PC-3 (cell line): ENCODE data around the gene HAGHL. TPM values are rescaled to one million over a fixed set of nuclear protein-coding genes. Genes with fewer than 3 reads are reported as not detected.

Experiments
- ATAC-seq: fragments of 200-7000 bp; cut with Tn5 transposase; 2 replicates; pipeline ENCODE4 v1.9.1; 2020; ENCODE audit warnings: mild to moderate bottlenecking, moderate library complexity
- BruUV-seq: library from RNA; stranded (reverse); fragments of 400-500 nt; replicated peaks from 2 replicates; lab custom pipeline; 2021; lab: Mats Ljungman, UMichigan
- CTCF ChIA-PET: fragments of 300-600 bp; sonication (Branson Sonifier 250); formaldehyde crosslinking; loops from one replicate; lab custom pipeline; 2022; ENCODE audit warnings: antibody characterized with exemption; lab: Charles Lee
- POLR2A ChIA-PET: fragments of 300-600 bp; sonication (Branson Sonifier 250); formaldehyde crosslinking; loops from one replicate; lab custom pipeline; 2022; ENCODE audit warnings: antibody characterized with exemption; ENCODE audit not compliant: unreplicated experiment; lab: Charles Lee
- DNase-seq: peaks from one replicate; pipeline ENCODE4 v3.0.0-alpha.2; 2015
- H2AFZ ChIP-seq: fragments of 300-600 bp; sonication (generic); 2 replicates; pipeline ENCODE4 v1.6.0; 2016; ENCODE audit warnings: antibody characterized with exemption, low read length
- H3F3A ChIP-seq: fragments of 300-600 bp; sonication (generic); one replicate; pipeline ENCODE4 v1.6.0; 2017; ENCODE audit warnings: antibody characterized with exemption, low read length, control low read depth, mild to moderate bottlenecking; ENCODE audit not compliant: unreplicated experiment
- H3K27ac ChIP-seq: fragments of 300-600 bp; sonication (generic); 2 replicates; pipeline ENCODE4 v1.5.1; 2016; ENCODE audit warnings: mild to moderate bottlenecking, low read length
- H3K27me3 ChIP-seq: fragments of 300-600 bp; sonication (generic); 2 replicates; pipeline ENCODE4 v1.6.1; 2016; ENCODE audit warnings: low read length, mixed read lengths
- H3K36me3 ChIP-seq: fragments of 300-600 bp; sonication (generic); 2 replicates; pipeline ENCODE4 v1.6.1; 2016; ENCODE audit warnings: low read depth, mixed run types, low read length, mixed read lengths
- H3K4me1 ChIP-seq: fragments of 300-600 bp; sonication (generic); 2 replicates; pipeline ENCODE4 v1.5.1; 2016; ENCODE audit warnings: low read length; ENCODE audit not compliant: insufficient read depth
- H3K4me2 ChIP-seq: fragments of 300-600 bp; sonication (generic); 2 replicates; pipeline ENCODE4 v1.6.0; 2016; ENCODE audit warnings: low read length
- H3K4me3 ChIP-seq: fragments of 300-600 bp; sonication (generic); 2 replicates; pipeline ENCODE4 v1.5.1; 2016; ENCODE audit warnings: mild to moderate bottlenecking, low read length, mixed read lengths
- H3K79me2 ChIP-seq: fragments of 300-600 bp; sonication (generic); 2 replicates; pipeline ENCODE4 v1.6.1; 2017; ENCODE audit warnings: low read length, mixed read lengths
- H3K9ac ChIP-seq: fragments of 300-600 bp; sonication (generic); 2 replicates; pipeline ENCODE4 v1.6.0; 2016; ENCODE audit warnings: mild to moderate bottlenecking, low read length
- H3K9me2 ChIP-seq: fragments of 300-600 bp; sonication (generic); replicated peaks from 2 replicates; pipeline ENCODE4 v1.6.1; 2016; ENCODE audit warnings: mixed run types, low read length, mixed read lengths
- H3K9me3 ChIP-seq: fragments of 300-600 bp; sonication (generic); 2 replicates; pipeline ENCODE4 v1.6.1; 2016; ENCODE audit warnings: low read length, mixed read lengths
- H4K20me1 ChIP-seq: fragments of 300-600 bp; sonication (generic); 2 replicates; pipeline ENCODE4 v1.6.1; 2016; ENCODE audit warnings: low read length, mixed read lengths
- EZH2 ChIP-seq: fragments of 300-600 bp; sonication (generic); IDR thresholded peaks from one replicate; pipeline ENCODE4 v1.6.1; 2017; ENCODE audit warnings: antibody characterized with exemption, mild to moderate bottlenecking, low read length; ENCODE audit not compliant: unreplicated experiment
- EZH2phosphoT487 ChIP-seq: fragments of 300-600 bp; sonication (generic); IDR thresholded peaks from 2 replicates; pipeline ENCODE4 v1.6.1; 2018; ENCODE audit warnings: mild to moderate bottlenecking, antibody characterized with exemption, low read length, borderline replicate concordance
- intact Hi-C: fragments of 100-400 bp; cut with micrococcal nuclease; formaldehyde crosslinking; loops from 2 replicates; pipeline ENCODE4 v1.9.0; 2023
- total RNA-seq: library from RNA; depleted of rRNA; stranded (reverse); fragments of >200 nt; gene quantifications from 2 replicates; pipeline ENCODE4 v1.2.3, GENCODE V29; 2014
- TF ChIP-seq, protein P1 (sequence below): fragments of 300-600 bp; sonication (generic); conservative IDR thresholded peaks from 2 replicates; pipeline ENCODE4 v1.5.1; 2017; ENCODE audit warnings: antibody characterized with exemption, low read depth, mild to moderate bottlenecking, low read length

Gene HAGHL
- total RNA-seq, 1 experiment from 2014 or later = 16.4 TPM

- ChIA-PET CTCF (interaction anchor here (0.6 kb wide), 1 partner anchor 100 kb away, joined by 4 read pairs; no protein-coding TSS in a partner anchor), POLR2A (no interaction called here)
- no peak overlapping the region for H3K4me2 ChIP-seq
- H3K79me2 ChIP-seq = no peaks in the 10 kb centered on the region
- H3K9ac ChIP-seq = no peak overlapping the region
- TF ChIP-seq, protein P1, sequence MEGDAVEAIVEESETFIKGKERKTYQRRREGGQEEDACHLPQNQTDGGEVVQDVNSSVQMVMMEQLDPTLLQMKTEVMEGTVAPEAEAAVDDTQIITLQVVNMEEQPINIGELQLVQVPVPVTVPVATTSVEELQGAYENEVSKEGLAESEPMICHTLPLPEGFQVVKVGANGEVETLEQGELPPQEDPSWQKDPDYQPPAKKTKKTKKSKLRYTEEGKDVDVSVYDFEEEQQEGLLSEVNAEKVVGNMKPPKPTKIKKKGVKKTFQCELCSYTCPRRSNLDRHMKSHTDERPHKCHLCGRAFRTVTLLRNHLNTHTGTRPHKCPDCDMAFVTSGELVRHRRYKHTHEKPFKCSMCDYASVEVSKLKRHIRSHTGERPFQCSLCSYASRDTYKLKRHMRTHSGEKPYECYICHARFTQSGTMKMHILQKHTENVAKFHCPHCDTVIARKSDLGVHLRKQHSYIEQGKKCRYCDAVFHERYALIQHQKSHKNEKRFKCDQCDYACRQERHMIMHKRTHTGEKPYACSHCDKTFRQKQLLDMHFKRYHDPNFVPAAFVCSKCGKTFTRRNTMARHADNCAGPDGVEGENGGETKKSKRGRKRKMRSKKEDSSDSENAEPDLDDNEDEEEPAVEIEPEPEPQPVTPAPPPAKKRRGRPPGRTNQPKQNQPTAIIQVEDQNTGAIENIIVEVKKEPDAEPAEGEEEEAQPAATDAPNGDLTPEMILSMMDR = no peak
- TF ChIP-seq EZH2 (no peak), EZH2phosphoT487 (no peak)
- H3K4me3 ChIP-seq = no peak overlapping the region
- H3K36me3 ChIP-seq = no peaks in the 10 kb centered on the region
- no peaks in the 10 kb centered on the region for H3K9me2 ChIP-seq
- BruUV-seq = no TSS peak
- no peaks in the 10 kb centered on the region for H4K20me1 ChIP-seq
- H3F3A ChIP-seq = no peaks in the 10 kb centered on the region
- DNase-seq (no peak), ATAC-seq (no peak)
- H2AFZ ChIP-seq = no peak overlapping the region
- no peaks in the 10 kb centered on the region for H3K9me3 ChIP-seq
- H3K27ac ChIP-seq = no peak overlapping the region
- H3K27me3 ChIP-seq = peaks cover 33% of the 10 kb centered on the region
- intact Hi-C loops = no loop called here
- peaks cover 8% of the 10 kb centered on the region for H3K4me1 ChIP-seq
Observed at GRCh38 chr16:708959-709358, 17.9 kb upstream of the HAGHL start.

GRCh38 chr16:709566-710499 lies 17.1 kb upstream of the HAGHL start:
- Histone ChIP-seq H3K4me1 (peaks cover 16% of the 10 kb centered on the region), H3K9me2 (no peaks in the 10 kb centered on the region), H3K4me3 (no peak overlapping the region), H3K9me3 (no peaks in the 10 kb centered on the region), H2AFZ (no peak overlapping the region), H3K79me2 (no peaks in the 10 kb centered on the region), H3K27me3 (peaks cover 28% of the 10 kb centered on the region), H3F3A (no peaks in the 10 kb centered on the region), H4K20me1 (no peaks in the 10 kb centered on the region), H3K36me3 (no peaks in the 10 kb centered on the region), H3K4me2 (no peak overlapping the region), H3K27ac (no peak overlapping the region), H3K9ac (no peak overlapping the region)
- CTCF ChIA-PET = interaction anchor here (0.6 kb wide), 1 partner anchor 100 kb away, joined by 4 read pairs; no protein-coding TSS in a partner anchor
- POLR2A ChIA-PET = no interaction called here
- no peak for TF ChIP-seq EZH2
- TF ChIP-seq, protein P1 = 0 out of 2 replicates have a peak, but pooled peaks have one; percentile 12
- BruUV-seq = no TSS peak
- peak; percentile 54 for DNase-seq
- no peak for ATAC-seq
- intact Hi-C loops = loop anchor here (10.0 kb wide), 1 partner anchor 75 kb away; the partner anchor contains the start of genes CHTF18 and RPUSD1
